H1 (cell line): Measurements from ENCODE around the gene ITPR3. TPM values are rescaled to one million over a fixed set of nuclear protein-coding genes. Genes with fewer than 3 reads are reported as not detected.

Experiments
- CTCF ChIA-PET: fragments of 300-600 bp; sonication (Branson Sonifier 250); formaldehyde crosslinking; loops from one replicate; lab custom pipeline; 2021; ENCODE audit not compliant: partially characterized antibody; lab: Charles Lee
- POLR2A ChIA-PET: fragments of 300-600 bp; sonication (Branson Sonifier 250); formaldehyde crosslinking; loops from one replicate; lab custom pipeline; 2021; ENCODE audit warnings: inconsistent platforms; ENCODE audit not compliant: partially characterized antibody; lab: Charles Lee
- DNase-seq, 2 experiments: peaks; one replicate each; pipeline versions ENCODE4 v3.0.0 to v3.0.0-alpha.2; 2010 to 2022; ENCODE audit warnings: low spot score in 2 of 2, low read depth in 1 of 2, mixed read lengths in 1 of 2
- FAIRE-seq: peaks from 2 replicates; lab custom pipeline; 2011; peaks lifted over from hg19 to GRCh38; lab: Jason Lieb, UNC
- H2AFZ ChIP-seq: 2 replicates; pipeline ENCODE4 v1.8.1; 2012; ENCODE audit warnings: low read length, inconsistent platforms
- H2AK5ac ChIP-seq: 2 replicates; pipeline ENCODE4 v1.6.1; 2013; ENCODE audit warnings: low read depth, low read length
- H2BK120ac ChIP-seq: replicated peaks from 2 replicates; pipeline ENCODE3; 2013; ENCODE audit warnings: low read depth, low read length, inconsistent platforms
- H2BK12ac ChIP-seq: 2 replicates; pipeline ENCODE4 v1.6.1; 2013; ENCODE audit warnings: low read depth, low read length
- H2BK15ac ChIP-seq: 2 replicates; pipeline ENCODE4 v1.6.1; 2013; ENCODE audit warnings: low read length
- H2BK20ac ChIP-seq: 2 replicates; pipeline ENCODE4 v1.6.1; 2013; ENCODE audit warnings: low read length
- H2BK5ac ChIP-seq: 2 replicates; pipeline ENCODE4 v1.6.1; 2013; ENCODE audit warnings: low read depth, low read length
- H3K14ac ChIP-seq: 2 replicates; pipeline ENCODE4 v1.6.1; 2013; ENCODE audit warnings: inconsistent platforms; ENCODE audit not compliant: insufficient read length
- H3K18ac ChIP-seq: 2 replicates; pipeline ENCODE4 v1.6.1; 2013; ENCODE audit warnings: low read length; ENCODE audit errors: extremely low read depth
- H3K23ac ChIP-seq: 2 replicates; pipeline ENCODE4 v1.6.1; 2013; ENCODE audit warnings: inconsistent platforms; ENCODE audit not compliant: insufficient read length
- H3K23me2 ChIP-seq: 2 replicates; pipeline ENCODE4 v1.6.1; 2013; ENCODE audit warnings: low read depth, low read length
- H3K27ac ChIP-seq: 2 replicates; pipeline ENCODE4 v1.6.1; 2011; ENCODE audit warnings: low read depth, low read length, inconsistent platforms
- H3K27me3 ChIP-seq, 4 experiments: replicated peaks in 1 of 4; 1 replicate in 1 of 4; 2 replicates in 3 of 4; pipeline versions ENCODE4 v1.6.1 to v1.8.1; 2011 to 2013; ENCODE audit warnings: low read length in 3 of 4, mild to moderate bottlenecking in 3 of 4, inconsistent platforms in 2 of 4, mixed read lengths in 2 of 4, moderate library complexity in 1 of 4; ENCODE audit not compliant: control insufficient read depth in 3 of 4, insufficient read depth in 3 of 4; ENCODE audit errors: extremely low read depth in 1 of 4
- H3K36me3 ChIP-seq, 4 experiments: 2 replicates each; pipeline versions ENCODE4 v1.6.1 to v1.8.1; 2011 to 2013; ENCODE audit warnings: mild to moderate bottlenecking in 4 of 4, low read length in 3 of 4, moderate library complexity in 2 of 4, control low read depth in 1 of 4, inconsistent platforms in 1 of 4; ENCODE audit not compliant: insufficient read depth in 4 of 4, control insufficient read depth in 2 of 4
- H3K4ac ChIP-seq: replicated peaks from 2 replicates; pipeline ENCODE3; 2013; ENCODE audit warnings: low read length, low read depth, mixed read lengths, inconsistent platforms; ENCODE audit not compliant: insufficient read length
- H3K4me1 ChIP-seq, 4 experiments: replicated peaks in 1 of 4; 1 replicate in 1 of 4; 2 replicates in 3 of 4; pipeline versions ENCODE4 v1.6.1 to v1.8.1; 2011 to 2013; ENCODE audit warnings: low read length in 3 of 4, inconsistent platforms in 2 of 4, mixed read lengths in 1 of 4; ENCODE audit not compliant: insufficient read depth in 4 of 4, control insufficient read depth in 3 of 4
- H3K4me2 ChIP-seq, 2 experiments: 2 replicates each; pipeline versions ENCODE4 v1.6.1 to v1.8.1; 2011 to 2013; ENCODE audit warnings: low read depth in 2 of 2, low read length in 2 of 2, control low read depth in 1 of 2, inconsistent platforms in 1 of 2, mild to moderate bottlenecking in 1 of 2; ENCODE audit not compliant: insufficient read depth in 1 of 2
- H3K4me3 ChIP-seq, 4 experiments: fragments of 200-600, 300-600 bp in 1 of 4; sonication (generic), shearing (Covaris generic), sonication (Bioruptor Twin) in 1 of 4; 2 replicates each; pipeline versions ENCODE4 v1.5.1 to v1.8.1; 2011 to 2016; ENCODE audit warnings: low read length in 4 of 4, low read depth in 3 of 4, control low read depth in 2 of 4, inconsistent platforms in 2 of 4, mild to moderate bottlenecking in 2 of 4, mixed read lengths in 1 of 4, moderate library complexity in 1 of 4; ENCODE audit not compliant: insufficient read depth in 2 of 4; ENCODE audit errors: extremely low read depth in 1 of 4
- H3K56ac ChIP-seq: replicated peaks from 2 replicates; pipeline ENCODE3; 2013; ENCODE audit warnings: low read depth, mild to moderate bottlenecking, mixed read lengths, low read length, inconsistent platforms; ENCODE audit not compliant: insufficient read length
- H3K79me1 ChIP-seq: 2 replicates; pipeline ENCODE4 v1.6.1; 2013; ENCODE audit warnings: low read depth, low read length, control low read depth
- H3K79me2 ChIP-seq, 2 experiments: 2 replicates each; pipeline versions ENCODE4 v1.6.1 to v1.8.1; 2012 to 2013; ENCODE audit warnings: low read length in 2 of 2, mild to moderate bottlenecking in 2 of 2, inconsistent platforms in 1 of 2; ENCODE audit not compliant: insufficient read depth in 2 of 2, control insufficient read depth in 1 of 2
- H3K9ac ChIP-seq, 4 experiments: replicated peaks in 1 of 4; 1 replicate in 1 of 4; 2 replicates in 3 of 4; pipeline versions ENCODE4 v1.6.1 to v1.8.1; 2011 to 2013; ENCODE audit warnings: low read depth in 3 of 4, low read length in 3 of 4, control low read depth in 2 of 4, mild to moderate bottlenecking in 2 of 4, moderate library complexity in 2 of 4, inconsistent platforms in 1 of 4; ENCODE audit errors: extremely low read depth in 1 of 4
- H3K9me3 ChIP-seq, 2 experiments: 2 replicates each; pipeline versions ENCODE4 v1.6.1 to v1.8.1; 2012 to 2013; ENCODE audit warnings: mild to moderate bottlenecking in 2 of 2, moderate library complexity in 2 of 2, control low read depth in 1 of 2, inconsistent platforms in 1 of 2, low read depth in 1 of 2, low read length in 1 of 2, mixed read lengths in 1 of 2; ENCODE audit not compliant: insufficient read depth in 2 of 2
- H4K20me1 ChIP-seq, 2 experiments: replicated peaks in 1 of 2; 2 replicates each; pipeline versions ENCODE3 to v1.8.1; 2011 to 2013; ENCODE audit warnings: inconsistent platforms in 2 of 2, low read length in 2 of 2, mild to moderate bottlenecking in 1 of 2; ENCODE audit not compliant: insufficient read depth in 2 of 2, control insufficient read depth in 1 of 2
- H4K5ac ChIP-seq: 2 replicates; pipeline ENCODE4 v1.6.1; 2013; ENCODE audit warnings: low read length, low read depth, mixed read lengths, inconsistent platforms; ENCODE audit not compliant: insufficient read length
- H4K8ac ChIP-seq: 2 replicates; pipeline ENCODE4 v1.8.0; 2013; ENCODE audit warnings: mild to moderate bottlenecking, moderate library complexity, low read length, inconsistent platforms; ENCODE audit not compliant: insufficient read depth; ENCODE audit errors: extremely low read depth
- H4K91ac ChIP-seq: replicated peaks from 2 replicates; pipeline ENCODE3; 2013; ENCODE audit warnings: low read length, mixed read lengths, inconsistent platforms; ENCODE audit not compliant: insufficient read length
- ASH2L ChIP-seq: fragments of 200-600, 300-600 bp; sonication (generic); IDR thresholded peaks from one replicate; pipeline ENCODE4 v1.7.1; 2017; ENCODE audit warnings: low read length
- CEBPB ChIP-seq: IDR thresholded peaks from 2 replicates; pipeline ENCODE4 v1.6.1; 2012; ENCODE audit warnings: low read depth, low read length
- EGR1 ChIP-seq: IDR thresholded peaks from 2 replicates; pipeline ENCODE4 v1.6.1; 2011; ENCODE audit warnings: low read depth, low read length, borderline replicate concordance
- GABPA ChIP-seq: IDR thresholded peaks from 2 replicates; pipeline ENCODE4 v1.6.1; 2011; ENCODE audit warnings: mild to moderate bottlenecking, low read length, moderate library complexity, borderline replicate concordance; ENCODE audit not compliant: insufficient read depth
- JUN ChIP-seq: IDR thresholded peaks from 2 replicates; pipeline ENCODE4 v1.6.1; 2011; ENCODE audit warnings: low read depth, mild to moderate bottlenecking, improper control_type of control experiment, low read length
- POLR2A ChIP-seq, 2 experiments: IDR thresholded peaks; 1 replicate in 1 of 2; 2 replicates in 1 of 2; pipeline ENCODE4 v1.6.1; 2011; ENCODE audit warnings: low read depth in 2 of 2, low read length in 2 of 2, mild to moderate bottlenecking in 2 of 2; ENCODE audit errors: control extremely low read depth in 1 of 2
- POLR2AphosphoS5 ChIP-seq: IDR thresholded peaks from 2 replicates; pipeline ENCODE4 v1.6.1; 2011; ENCODE audit warnings: low read depth, low read length
- SIN3A ChIP-seq, 2 experiments: IDR thresholded peaks in 1 of 2; conservative IDR thresholded peaks in 1 of 2; 2 replicates each; pipeline ENCODE4 v1.6.1; 2011 to 2012; ENCODE audit warnings: low read length in 2 of 2, improper control_type of control experiment in 1 of 2, low read depth in 1 of 2, mild to moderate bottlenecking in 1 of 2
- SIRT6 ChIP-seq: IDR thresholded peaks from one replicate; pipeline ENCODE4 v1.7.1; 2012; ENCODE audit warnings: low read length, inconsistent platforms
- SRF ChIP-seq: IDR thresholded peaks from 2 replicates; pipeline ENCODE4 v1.6.1; 2011; ENCODE audit warnings: mild to moderate bottlenecking, low read depth, low read length, moderate library complexity
- TBP ChIP-seq: IDR thresholded peaks from 2 replicates; pipeline ENCODE4 v1.6.1; 2011; ENCODE audit warnings: low read depth, low read length, improper control_type of control experiment
- YY1 ChIP-seq: IDR thresholded peaks from 2 replicates; pipeline ENCODE4 v1.6.1; 2011; ENCODE audit warnings: low read depth, mild to moderate bottlenecking, low read length
- ZNF274 ChIP-seq: IDR thresholded peaks from 2 replicates; pipeline ENCODE4 v1.7.0; 2012; ENCODE audit warnings: low read length, borderline replicate concordance; ENCODE audit errors: extremely low read depth
- WGBS, 2 experiments: shearing (Covaris generic) in 1 of 2; methylation state at CpG; one replicate each; pipeline versions ENCODE4 v1.1.6 to v1.1.7; 2013 to 2015; ENCODE audit warnings: low lambda C conversion rate in 2 of 2, mixed read lengths in 2 of 2, inconsistent platforms in 1 of 2, low coverage in 1 of 2, missing lambda C conversion rate in 1 of 2; ENCODE audit not compliant: insufficient replicate concordance in 2 of 2, insufficient coverage in 1 of 2, insufficient read length in 1 of 2; ENCODE audit errors: extremely low coverage in 1 of 2, missing lambda C conversion rate in 1 of 2; 5-methylcytosine and 5-hydroxymethylcytosine counted together
- polyA plus RNA-seq, 7 experiments: library from polyadenylated mRNA; depleted of rRNA in 3 of 7; stranded (reverse) in 5 of 7; unstranded in 2 of 7; fragments of >200 nt in 5 of 7; fragments of 200-250 nt in 2 of 7; gene quantifications; 1 replicate in 5 of 7; 2 replicates in 1 of 7; 4 replicates in 1 of 7; pipeline versions ENCODE4 v1.2.1 to v1.2.3, GENCODE V29; 2011 to 2013; ENCODE audit warnings: missing spikeins in 2 of 7, mixed read lengths in 2 of 7
- total RNA-seq: library from RNA; stranded (reverse); fragmentation: NEBNext Ultra II Directional; extraction: Animal tissue kit (Norgen Biotek cat#: 25700); gene quantifications from 2 replicates; pipeline ENCODE4 v1.2.1, GENCODE V29; 2021

Gene ITPR3
- total and polyA plus RNA-seq, 2 of the 8 experiments (the other 6 are each of a cell fraction or from before 2014, with no cell fraction given), result 29.1 to 45.7 TPM

DNA sequence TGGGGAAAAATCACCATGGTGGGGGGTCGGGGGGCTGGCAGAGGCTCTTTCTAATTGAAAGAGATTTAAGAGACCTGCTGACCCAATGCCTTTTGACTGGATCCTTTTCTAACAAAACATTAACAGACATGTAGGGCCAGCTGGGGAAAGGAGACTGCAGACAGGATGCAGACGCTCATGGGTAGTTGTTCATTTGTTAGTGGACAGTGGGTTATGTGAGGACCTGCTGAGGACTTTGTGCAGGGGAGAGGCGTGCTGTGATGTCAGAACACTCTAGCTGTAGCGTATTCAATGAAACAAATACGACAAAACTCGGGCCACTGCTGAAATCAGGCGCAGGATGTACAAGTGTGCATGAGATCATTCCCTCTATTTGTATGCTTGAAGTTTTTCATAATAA, 124.4 kb downstream of the ITPR3 start:
- no peak overlapping the region for H2BK15ac ChIP-seq
- no peak overlapping the region for H3K23ac ChIP-seq
- H3K9me3 ChIP-seq, result no peaks in the 10 kb centered on the region
- H2BK5ac ChIP-seq, result peak overlapping the region; percentile 94; the same call in 1 of the 2 replicates
- H2AFZ ChIP-seq, result no peak overlapping the region
- peaks cover 7 to 35% (median 23%) of the 10 kb centered on the region in 4 experiments for H3K4me1 ChIP-seq
- H4K5ac ChIP-seq, result no peak overlapping the region
- 0 out of 2 replicates have a peak overlapping the region, but pooled peaks have one; percentile 97 for H2BK20ac ChIP-seq
- no peaks in the 10 kb centered on the region for H4K20me1 ChIP-seq
- 84% methylated on average over 7 of the region's 7 CpGs; no CpG with 5 or more reads in 1 of the 2 experiments for WGBS, 2 experiments
- no peak overlapping the region for H3K56ac ChIP-seq
- no peaks in the 10 kb centered on the region for H3K27me3 ChIP-seq
- H3K9ac ChIP-seq, result no peak overlapping the region
- no peak overlapping the region for H4K8ac ChIP-seq
- no peak for FAIRE-seq
- peak overlapping the region; percentile 94; the same call in 1 of the 2 replicates for H3K18ac ChIP-seq
- H4K91ac ChIP-seq, result peak overlapping the region; percentile 98
- no peak overlapping the region for H3K4me2 ChIP-seq
- H3K4me3 ChIP-seq, result no peak overlapping the region
- POLR2A ChIA-PET, result interaction anchor here (0.6 to 2.8 kb wide), 3 partner anchors 16 to 151 kb away, joined by 3 to 14 read pairs (median 4); no protein-coding TSS in a partner anchor
- DNase-seq, result no peak
- no peak overlapping the region for H3K14ac ChIP-seq
- CTCF ChIA-PET, result interaction anchor here (0.6 to 12.0 kb wide), 27 partner anchors 8 to 409 kb away, joined by 3 to 171 read pairs (median 4); partner anchors contain the start of gene UQCC2
- no peak overlapping the region for H3K27ac ChIP-seq
- H2BK12ac ChIP-seq, result peak overlapping the region; percentile 96; the same call in 1 of the 2 replicates
- peak overlapping the region; percentile 83 for H3K4ac ChIP-seq
- H3K23me2 ChIP-seq, result no peaks in the 10 kb centered on the region
- H3K79me2 ChIP-seq, result no peaks in the 10 kb centered on the region
- no peaks in the 10 kb centered on the region for H3K36me3 ChIP-seq
- H3K79me1 ChIP-seq, result no peaks in the 10 kb centered on the region
- H2BK120ac ChIP-seq, result no peak overlapping the region
- TF ChIP-seq GABPA, result no peak
- no peak for TF ChIP-seq POLR2AphosphoS5
- no peak for TF ChIP-seq TBP
- no peak for TF ChIP-seq CEBPB
- TF ChIP-seq EGR1, result no peak
- TF ChIP-seq ZNF274, result no peak
- no peak for TF ChIP-seq ASH2L
- no peak for TF ChIP-seq SIRT6
- TF ChIP-seq SRF, result no peak
- no peak for TF ChIP-seq YY1
- TF ChIP-seq POLR2A (IDR thresholded peaks at IDR 0.05; ENCODE audit: control extremely low read depth in 1 of 2, low read depth in 2 of 2, low read length in 2 of 2), result no peak
- no peak for TF ChIP-seq SIN3A (conservative IDR thresholded peaks at IDR 0.05 in 1 of 2, IDR thresholded peaks at IDR 0.05 in 1 of 2; ENCODE audit: low read depth in 1 of 2, low read length in 2 of 2)
- no peak for TF ChIP-seq JUN
- 0 out of 2 replicates have a peak overlapping the region, but pooled peaks have one; percentile 49 for H2AK5ac ChIP-seq
